ENCODE data around the gene ACTN1. TPM values are rescaled to one million over a fixed set of nuclear protein-coding genes. Genes with fewer than 3 reads are reported as not detected.

Gene ACTN1
- total and polyA plus RNA-seq, 2 experiments from 2014 or later, result 121 to 280 TPM

DNA sequence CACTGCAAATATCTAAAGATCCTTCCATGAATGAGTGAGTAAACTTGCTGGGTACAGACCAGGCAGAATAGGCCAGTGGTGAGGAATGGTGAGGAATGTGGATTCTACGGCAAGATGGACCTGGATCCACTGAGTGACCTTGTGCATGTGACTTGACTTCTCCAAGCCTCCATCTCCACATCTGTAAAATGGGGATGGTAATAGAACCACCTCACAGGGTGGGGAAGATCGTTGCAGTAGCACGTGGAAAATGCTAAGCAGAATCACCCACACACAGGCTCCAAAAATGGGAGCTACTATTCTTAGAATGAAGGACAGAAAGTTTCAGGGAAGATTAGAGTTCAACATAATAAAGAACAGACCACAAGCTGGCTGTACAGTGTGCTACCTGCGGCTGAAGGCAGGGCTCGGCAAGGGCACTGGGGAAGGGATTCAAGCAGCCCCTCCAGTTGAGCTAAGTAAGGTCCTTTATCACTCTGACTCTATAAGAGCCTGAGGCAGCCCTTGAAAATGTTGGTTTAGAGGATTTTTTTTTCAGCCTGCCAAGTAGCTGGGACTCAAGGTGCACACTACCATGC is 47.5 kb downstream of the ACTN1 start:
- peaks cover 29% of the 10 kb centered on the region for H3K4me1 ChIP-seq (ENCODE audit: insufficient read depth)
- no peak for DNase-seq (ENCODE audit: low spot score)
- H2AFZ ChIP-seq, result no peak overlapping the region
- peaks cover 47% of the 10 kb centered on the region for H4K20me1 ChIP-seq (replicated peaks; ENCODE audit: insufficient read depth)
- H3K27ac ChIP-seq (ENCODE audit: low read depth), result no peak overlapping the region
- H3K4me2 ChIP-seq, result no peak overlapping the region
- H3K27ac Mint-ChIP-seq, result no peak overlapping the region
- H3K4me3 ChIP-seq, result no peak overlapping the region
- ATAC-seq, result no peak
- peaks cover 15% of the 10 kb centered on the region for H3K27me3 Mint-ChIP-seq (ENCODE audit: insufficient read depth, low read depth, poor library complexity)
- peaks cover 3% of the 10 kb centered on the region; the same call in 2 of the 3 replicates for H3K36me3 Mint-ChIP-seq (ENCODE audit: low read depth)
- no peak for TF ChIP-seq STAT1 (IDR thresholded peaks at IDR 0.05; ENCODE audit: unreplicated experiment)
- H3K9me3 Mint-ChIP-seq, result no peaks in the 10 kb centered on the region; the same call in 2 of the 3 replicates
- H3K79me2 ChIP-seq (replicated peaks; ENCODE audit: insufficient read depth), result peaks cover 95% of the 10 kb centered on the region
- no peaks in the 10 kb centered on the region for H3F3A ChIP-seq (replicated peaks; ENCODE audit: low read depth)
- no peaks in the 10 kb centered on the region for H3K9me2 ChIP-seq (ENCODE audit: insufficient read depth)
- H3K4me1 Mint-ChIP-seq, result peaks cover 54% of the 10 kb centered on the region
- H3K4me3 Mint-ChIP-seq, result no peak overlapping the region
- no peaks in the 10 kb centered on the region for H3K27me3 ChIP-seq (ENCODE audit: insufficient read depth)
- no peaks in the 10 kb centered on the region; the same call in 1 of the 2 replicates for H3K36me3 ChIP-seq (ENCODE audit: insufficient read depth)

DNA sequence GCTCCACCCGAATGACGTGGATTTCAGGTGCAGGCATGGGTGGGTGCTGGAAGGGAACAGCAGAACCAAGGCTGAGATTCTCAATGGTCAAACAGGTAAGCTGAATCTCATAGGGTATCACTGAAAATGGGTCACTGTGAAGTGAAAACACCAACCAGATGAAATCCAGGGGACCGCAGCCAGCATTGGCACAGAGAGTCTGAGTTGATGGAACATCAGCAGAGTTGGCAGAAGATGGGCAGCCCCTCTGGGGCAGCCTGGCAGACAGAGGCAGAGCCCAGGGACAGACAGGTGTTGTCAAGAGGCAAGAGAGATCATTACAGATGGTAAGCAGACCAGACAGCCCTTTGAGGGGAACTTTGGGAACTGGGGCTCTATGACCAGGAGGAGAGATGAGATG is 48.0 kb downstream of the ACTN1 start:
- Histone ChIP-seq H3K36me3 (ENCODE audit: insufficient read depth) (no peaks in the 10 kb centered on the region; the same call in 1 of the 2 replicates), H3K4me1 (ENCODE audit: insufficient read depth) (peaks cover 24% of the 10 kb centered on the region), H3K4me3 (no peak overlapping the region), H3K79me2 (replicated peaks; ENCODE audit: insufficient read depth) (peaks cover 95% of the 10 kb centered on the region), H3K4me2 (no peak overlapping the region), H3F3A (replicated peaks; ENCODE audit: low read depth) (no peaks in the 10 kb centered on the region), H3K9me2 (ENCODE audit: insufficient read depth) (no peaks in the 10 kb centered on the region), H2AFZ (no peak overlapping the region), H4K20me1 (replicated peaks; ENCODE audit: insufficient read depth) (peaks cover 44% of the 10 kb centered on the region), H3K27me3 (ENCODE audit: insufficient read depth) (no peaks in the 10 kb centered on the region), H3K27ac (ENCODE audit: low read depth) (no peak overlapping the region)
- Mint-ChIP-seq H3K27ac (no peak overlapping the region), H3K9me3 (no peaks in the 10 kb centered on the region; the same call in 2 of the 3 replicates), H3K36me3 (ENCODE audit: low read depth) (peaks cover 6% of the 10 kb centered on the region; the same call in 2 of the 3 replicates), H3K4me1 (peaks cover 49% of the 10 kb centered on the region), H3K4me3 (no peak overlapping the region), H3K27me3 (ENCODE audit: insufficient read depth, low read depth, poor library complexity) (peaks cover 13% of the 10 kb centered on the region)
- no peak for ATAC-seq
- DNase-seq (ENCODE audit: low spot score), result no peak
- TF ChIP-seq, protein P1, sequence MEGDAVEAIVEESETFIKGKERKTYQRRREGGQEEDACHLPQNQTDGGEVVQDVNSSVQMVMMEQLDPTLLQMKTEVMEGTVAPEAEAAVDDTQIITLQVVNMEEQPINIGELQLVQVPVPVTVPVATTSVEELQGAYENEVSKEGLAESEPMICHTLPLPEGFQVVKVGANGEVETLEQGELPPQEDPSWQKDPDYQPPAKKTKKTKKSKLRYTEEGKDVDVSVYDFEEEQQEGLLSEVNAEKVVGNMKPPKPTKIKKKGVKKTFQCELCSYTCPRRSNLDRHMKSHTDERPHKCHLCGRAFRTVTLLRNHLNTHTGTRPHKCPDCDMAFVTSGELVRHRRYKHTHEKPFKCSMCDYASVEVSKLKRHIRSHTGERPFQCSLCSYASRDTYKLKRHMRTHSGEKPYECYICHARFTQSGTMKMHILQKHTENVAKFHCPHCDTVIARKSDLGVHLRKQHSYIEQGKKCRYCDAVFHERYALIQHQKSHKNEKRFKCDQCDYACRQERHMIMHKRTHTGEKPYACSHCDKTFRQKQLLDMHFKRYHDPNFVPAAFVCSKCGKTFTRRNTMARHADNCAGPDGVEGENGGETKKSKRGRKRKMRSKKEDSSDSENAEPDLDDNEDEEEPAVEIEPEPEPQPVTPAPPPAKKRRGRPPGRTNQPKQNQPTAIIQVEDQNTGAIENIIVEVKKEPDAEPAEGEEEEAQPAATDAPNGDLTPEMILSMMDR (conservative IDR thresholded peaks at IDR 0.05; ENCODE audit: low read depth in 2 of 2), result no peak
- TF ChIP-seq STAT1 (IDR thresholded peaks at IDR 0.05; ENCODE audit: unreplicated experiment) (no peak), CREB1 (CRISPR knock-in tag; IDR thresholded peaks at IDR 0.05; ENCODE audit: low read depth) (no peak), JUNB (IDR thresholded peaks at IDR 0.05; ENCODE audit: unreplicated experiment) (no peak), NANOG (IDR thresholded peaks at IDR 0.05; ENCODE audit: borderline replicate concordance) (no peak), EZH2 (IDR thresholded peaks at IDR 0.05; ENCODE audit: low read depth, unreplicated experiment) (no peak), ZNF331 (CRISPR knock-in tag; IDR thresholded peaks at IDR 0.05; ENCODE audit: low read depth) (no peak), EZH2phosphoT487 (IDR thresholded peaks at IDR 0.05; ENCODE audit: unreplicated experiment) (no peak), ZNF114 (CRISPR knock-in tag; IDR thresholded peaks at IDR 0.05) (no peak), POLR2AphosphoS5 (IDR thresholded peaks at IDR 0.05; ENCODE audit: low read depth) (no peak)
- TF ChIP-seq, protein P2, sequence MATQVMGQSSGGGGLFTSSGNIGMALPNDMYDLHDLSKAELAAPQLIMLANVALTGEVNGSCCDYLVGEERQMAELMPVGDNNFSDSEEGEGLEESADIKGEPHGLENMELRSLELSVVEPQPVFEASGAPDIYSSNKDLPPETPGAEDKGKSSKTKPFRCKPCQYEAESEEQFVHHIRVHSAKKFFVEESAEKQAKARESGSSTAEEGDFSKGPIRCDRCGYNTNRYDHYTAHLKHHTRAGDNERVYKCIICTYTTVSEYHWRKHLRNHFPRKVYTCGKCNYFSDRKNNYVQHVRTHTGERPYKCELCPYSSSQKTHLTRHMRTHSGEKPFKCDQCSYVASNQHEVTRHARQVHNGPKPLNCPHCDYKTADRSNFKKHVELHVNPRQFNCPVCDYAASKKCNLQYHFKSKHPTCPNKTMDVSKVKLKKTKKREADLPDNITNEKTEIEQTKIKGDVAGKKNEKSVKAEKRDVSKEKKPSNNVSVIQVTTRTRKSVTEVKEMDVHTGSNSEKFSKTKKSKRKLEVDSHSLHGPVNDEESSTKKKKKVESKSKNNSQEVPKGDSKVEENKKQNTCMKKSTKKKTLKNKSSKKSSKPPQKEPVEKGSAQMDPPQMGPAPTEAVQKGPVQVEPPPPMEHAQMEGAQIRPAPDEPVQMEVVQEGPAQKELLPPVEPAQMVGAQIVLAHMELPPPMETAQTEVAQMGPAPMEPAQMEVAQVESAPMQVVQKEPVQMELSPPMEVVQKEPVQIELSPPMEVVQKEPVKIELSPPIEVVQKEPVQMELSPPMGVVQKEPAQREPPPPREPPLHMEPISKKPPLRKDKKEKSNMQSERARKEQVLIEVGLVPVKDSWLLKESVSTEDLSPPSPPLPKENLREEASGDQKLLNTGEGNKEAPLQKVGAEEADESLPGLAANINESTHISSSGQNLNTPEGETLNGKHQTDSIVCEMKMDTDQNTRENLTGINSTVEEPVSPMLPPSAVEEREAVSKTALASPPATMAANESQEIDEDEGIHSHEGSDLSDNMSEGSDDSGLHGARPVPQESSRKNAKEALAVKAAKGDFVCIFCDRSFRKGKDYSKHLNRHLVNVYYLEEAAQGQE (IDR thresholded peaks at IDR 0.05; ENCODE audit: unreplicated experiment), result no peak
- TF ChIP-seq, protein P3, sequence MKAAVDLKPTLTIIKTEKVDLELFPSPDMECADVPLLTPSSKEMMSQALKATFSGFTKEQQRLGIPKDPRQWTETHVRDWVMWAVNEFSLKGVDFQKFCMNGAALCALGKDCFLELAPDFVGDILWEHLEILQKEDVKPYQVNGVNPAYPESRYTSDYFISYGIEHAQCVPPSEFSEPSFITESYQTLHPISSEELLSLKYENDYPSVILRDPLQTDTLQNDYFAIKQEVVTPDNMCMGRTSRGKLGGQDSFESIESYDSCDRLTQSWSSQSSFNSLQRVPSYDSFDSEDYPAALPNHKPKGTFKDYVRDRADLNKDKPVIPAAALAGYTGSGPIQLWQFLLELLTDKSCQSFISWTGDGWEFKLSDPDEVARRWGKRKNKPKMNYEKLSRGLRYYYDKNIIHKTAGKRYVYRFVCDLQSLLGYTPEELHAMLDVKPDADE (IDR thresholded peaks at IDR 0.05), result no peak
